ENCODE results near the gene MMP24OS. TPM values are rescaled to one million over a fixed set of nuclear protein-coding genes. Genes with fewer than 3 reads are reported as not detected.

Gene MMP24OS
- total and polyA plus RNA-seq, 2 donors (not counting 1 experiment from before 2014, with no cell fraction given): 36.3 to 57.0 TPM

GRCh38 chr20:35252037-35252461 lies 25.9 kb downstream of the MMP24OS start:
- H3K4me3 Mint-ChIP-seq: no peak overlapping the region
- ATAC-seq (ENCODE audit: low read depth) (peak; percentile 57), DNase-seq (peak; percentile 30)
- no peaks in the 10 kb centered on the region for H3K36me3 ChIP-seq (replicated peaks in 1 of 2; ENCODE audit: control extremely low read depth in 1 of 2, control insufficient read depth in 1 of 2, extremely low read depth in 1 of 2, insufficient read depth in 2 of 2, low read length in 1 of 2)
- H3K27ac Mint-ChIP-seq: peak overlapping the region; percentile 83
- peak overlapping the region; percentile 2 for H2AFZ ChIP-seq (ENCODE audit: insufficient read depth, low read depth, low read length, poor library complexity, severe bottlenecking)
- CTCF ChIA-PET: no interaction called here
- intact Hi-C loops (cut with micrococcal nuclease): no loop called here
- no peaks in the 10 kb centered on the region for H3K27me3 Mint-ChIP-seq
- H3K79me2 ChIP-seq (ENCODE audit: control insufficient read depth, insufficient read depth, low read length): no peaks in the 10 kb centered on the region
- no peaks in the 10 kb centered on the region for H3K9me3 Mint-ChIP-seq (ENCODE audit: insufficient read depth)
- H3K27ac ChIP-seq (ENCODE audit: low read length in 2 of 2): peak overlapping the region in 1 of 2 donors; percentile 55
- no peaks in the 10 kb centered on the region for H4K20me1 ChIP-seq (ENCODE audit: control insufficient read depth, insufficient read depth, low read length, poor library complexity, severe bottlenecking)
- H3K4me1 ChIP-seq (ENCODE audit: control insufficient read depth in 2 of 2, insufficient read depth in 2 of 2, low read length in 2 of 2): peaks cover 21 to 24% of the 10 kb centered on the region in 2 donors
- H3K4me3 ChIP-seq (ENCODE audit: control extremely low read depth in 1 of 5, extremely low read depth in 1 of 5, insufficient read depth in 1 of 5, low read depth in 2 of 5, low read length in 4 of 5): no peak overlapping the region
- peak overlapping the region; percentile 27 for H3K4me2 ChIP-seq (replicated peaks; ENCODE audit: low read depth, low read length, poor library complexity, severe bottlenecking)
- no peak overlapping the region for H3K9ac ChIP-seq (ENCODE audit: low read length)
- no CpG with 5 or more reads among the region's 2 CpGs for WGBS (ENCODE audit: insufficient coverage)
- POLR2A ChIA-PET: no interaction called here
- no peak for TF ChIP-seq EZH2 (IDR thresholded peaks at IDR 0.05; ENCODE audit: borderline replicate concordance, insufficient read depth, low read depth, low read length, poor library complexity, severe bottlenecking)
- no peak for TF ChIP-seq CTCF (IDR thresholded peaks at IDR 0.05)
- peaks cover 23% of the 10 kb centered on the region for H3K4me1 Mint-ChIP-seq
- no peaks in the 10 kb centered on the region for H3K9me3 ChIP-seq (ENCODE audit: control extremely low read depth in 1 of 3, control insufficient read depth in 2 of 3, insufficient read depth in 1 of 3, low read length in 2 of 3)
- H3K27me3 ChIP-seq (replicated peaks in 1 of 4; ENCODE audit: control extremely low read depth in 1 of 4, control insufficient read depth in 3 of 4, insufficient read depth in 4 of 4, low read length in 3 of 4): no peaks in the 10 kb centered on the region

GRCh38 chr20:35251613-35251940 lies 26.3 kb downstream of the MMP24OS start:
- H3K4me2 ChIP-seq (replicated peaks; ENCODE audit: low read depth, low read length, poor library complexity, severe bottlenecking): no peak overlapping the region

More at GRCh38 chr20:35251613-35251940, 26.3 kb downstream of the MMP24OS start:
- intact Hi-C loops (cut with micrococcal nuclease): no loop called here
- ATAC-seq (ENCODE audit: low read depth) (no peak), DNase-seq (no peak)
- Histone ChIP-seq H3K27ac (ENCODE audit: low read length in 2 of 2) (peak overlapping the region in 1 of 2 donors; percentile 55), H3K4me1 (ENCODE audit: control insufficient read depth in 2 of 2, insufficient read depth in 2 of 2, low read length in 2 of 2) (peaks cover 21 to 24% of the 10 kb centered on the region in 2 donors), H2AFZ (ENCODE audit: insufficient read depth, low read depth, low read length, poor library complexity, severe bottlenecking) (no peak overlapping the region), H3K27me3 (replicated peaks in 1 of 4; ENCODE audit: control extremely low read depth in 1 of 4, control insufficient read depth in 3 of 4, insufficient read depth in 4 of 4, low read length in 3 of 4) (no peaks in the 10 kb centered on the region), H3K9me3 (ENCODE audit: control extremely low read depth in 1 of 3, control insufficient read depth in 2 of 3, insufficient read depth in 1 of 3, low read length in 2 of 3) (no peaks in the 10 kb centered on the region), H3K36me3 (replicated peaks in 1 of 2; ENCODE audit: control extremely low read depth in 1 of 2, control insufficient read depth in 1 of 2, extremely low read depth in 1 of 2, insufficient read depth in 2 of 2, low read length in 1 of 2) (no peaks in the 10 kb centered on the region), H3K4me3 (ENCODE audit: control extremely low read depth in 1 of 5, extremely low read depth in 1 of 5, insufficient read depth in 1 of 5, low read depth in 2 of 5, low read length in 4 of 5) (no peak overlapping the region), H4K20me1 (ENCODE audit: control insufficient read depth, insufficient read depth, low read length, poor library complexity, severe bottlenecking) (no peaks in the 10 kb centered on the region), H3K79me2 (ENCODE audit: control insufficient read depth, insufficient read depth, low read length) (no peaks in the 10 kb centered on the region), H3K9ac (ENCODE audit: low read length) (no peak overlapping the region)
- TF ChIP-seq EZH2 (IDR thresholded peaks at IDR 0.05; ENCODE audit: borderline replicate concordance, insufficient read depth, low read depth, low read length, poor library complexity, severe bottlenecking): no peak
- TF ChIP-seq CTCF (IDR thresholded peaks at IDR 0.05): no peak
- Mint-ChIP-seq H3K27me3 (no peaks in the 10 kb centered on the region), H3K4me1 (peaks cover 23% of the 10 kb centered on the region), H3K9me3 (ENCODE audit: insufficient read depth) (no peaks in the 10 kb centered on the region), H3K27ac (peak overlapping the region; percentile 83), H3K4me3 (no peak overlapping the region)
- ChIA-PET CTCF (no interaction called here), POLR2A (no interaction called here)
- WGBS (ENCODE audit: insufficient coverage): 85% methylated on average over 2 of the region's 2 CpGs

Measured in B cell (primary cell).